ENCODE measurements around the gene SLTM.
"Not testable (repeated sequence)": the region's sequence is repeated elsewhere in the genome, so short reads cannot be mapped to it uniquely, and the experiment has no call there.

SLTM gene

DNA sequence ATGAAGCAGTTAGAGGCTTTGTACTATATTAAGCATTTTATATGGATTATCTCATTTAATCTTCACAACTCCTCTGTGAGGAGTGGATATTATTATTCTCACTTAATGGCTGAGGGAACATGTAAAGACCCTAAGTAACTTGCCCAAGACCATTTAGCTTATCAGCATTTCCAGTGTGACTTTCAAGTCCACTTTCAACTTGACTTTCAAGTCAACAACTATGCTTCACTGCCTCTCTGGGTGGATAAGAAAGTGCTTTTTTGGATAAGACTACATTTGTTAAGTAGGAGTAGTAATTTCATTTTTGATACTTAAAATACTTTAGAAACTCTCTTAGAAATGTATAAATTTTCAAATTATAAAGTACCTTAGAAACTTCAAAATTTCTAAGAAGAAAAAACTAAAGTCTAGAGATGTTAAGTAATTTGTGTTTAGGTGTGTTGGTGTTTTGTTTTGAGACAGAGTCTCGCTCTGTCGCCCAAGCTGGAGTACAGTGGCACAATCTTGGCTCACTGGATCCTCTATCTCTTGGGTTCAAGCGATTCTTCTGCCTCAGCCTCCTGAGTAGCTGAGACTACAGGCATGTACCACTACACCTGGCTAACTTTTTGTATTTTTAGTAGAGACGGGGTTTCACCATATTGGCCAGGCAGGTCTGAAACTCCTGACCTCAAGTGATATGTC is 90.6 kb downstream of the SLTM start:
- no peak overlapping the region for H3K4me3 ChIP-seq (ENCODE audit: low read length)
- TF ChIP-seq, protein P1, sequence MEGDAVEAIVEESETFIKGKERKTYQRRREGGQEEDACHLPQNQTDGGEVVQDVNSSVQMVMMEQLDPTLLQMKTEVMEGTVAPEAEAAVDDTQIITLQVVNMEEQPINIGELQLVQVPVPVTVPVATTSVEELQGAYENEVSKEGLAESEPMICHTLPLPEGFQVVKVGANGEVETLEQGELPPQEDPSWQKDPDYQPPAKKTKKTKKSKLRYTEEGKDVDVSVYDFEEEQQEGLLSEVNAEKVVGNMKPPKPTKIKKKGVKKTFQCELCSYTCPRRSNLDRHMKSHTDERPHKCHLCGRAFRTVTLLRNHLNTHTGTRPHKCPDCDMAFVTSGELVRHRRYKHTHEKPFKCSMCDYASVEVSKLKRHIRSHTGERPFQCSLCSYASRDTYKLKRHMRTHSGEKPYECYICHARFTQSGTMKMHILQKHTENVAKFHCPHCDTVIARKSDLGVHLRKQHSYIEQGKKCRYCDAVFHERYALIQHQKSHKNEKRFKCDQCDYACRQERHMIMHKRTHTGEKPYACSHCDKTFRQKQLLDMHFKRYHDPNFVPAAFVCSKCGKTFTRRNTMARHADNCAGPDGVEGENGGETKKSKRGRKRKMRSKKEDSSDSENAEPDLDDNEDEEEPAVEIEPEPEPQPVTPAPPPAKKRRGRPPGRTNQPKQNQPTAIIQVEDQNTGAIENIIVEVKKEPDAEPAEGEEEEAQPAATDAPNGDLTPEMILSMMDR (conservative IDR thresholded peaks at IDR 0.05; ENCODE audit: low read length): no peak
- DNase-seq (ENCODE audit: low read depth): no peak

DNA sequence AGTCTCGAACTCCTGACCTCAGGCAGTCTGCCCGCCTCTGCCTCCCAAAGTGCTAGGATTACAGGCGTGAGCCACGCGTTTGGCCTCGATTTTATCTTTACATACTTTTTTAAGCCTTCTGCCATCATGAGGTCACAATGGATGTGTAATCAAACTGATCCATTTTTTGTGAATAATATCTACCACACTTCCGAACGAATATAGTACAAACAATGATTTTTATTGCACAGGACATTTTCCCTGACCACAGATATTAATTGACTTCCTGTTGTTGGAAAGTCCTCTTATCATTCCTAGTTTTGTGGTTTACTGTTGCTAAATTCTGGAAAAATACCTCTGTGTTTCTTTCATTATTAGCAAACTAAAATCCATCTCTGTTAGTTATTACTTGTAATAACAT is 93.4 kb downstream of the SLTM start:
- DNase-seq (ENCODE audit: low read depth): peak; percentile 16
- TF ChIP-seq, protein P1 (conservative IDR thresholded peaks at IDR 0.05; ENCODE audit: low read length): no peak
- H3K4me3 ChIP-seq (ENCODE audit: low read length): no peak overlapping the region

DNA sequence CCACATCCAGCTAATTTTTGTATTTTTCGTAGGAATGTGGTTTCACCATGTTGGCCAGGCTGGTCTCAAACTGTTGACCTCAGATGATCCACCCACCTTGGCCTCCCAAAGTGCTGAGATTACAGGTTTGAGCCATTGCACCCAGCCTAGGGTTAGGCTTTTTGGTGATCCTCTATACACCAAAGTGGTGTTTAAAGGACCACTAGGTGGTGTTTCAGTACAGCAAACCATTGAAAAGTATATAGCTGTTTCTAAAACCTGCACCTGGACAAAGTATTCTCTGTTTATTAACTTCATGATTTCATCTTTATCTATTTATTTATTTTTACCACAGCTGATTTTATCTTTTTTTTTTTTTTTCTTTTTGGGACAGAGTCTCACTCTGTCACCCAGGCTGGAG is 94.0 kb downstream of the SLTM start:
- no peak overlapping the region for H3K4me3 ChIP-seq (ENCODE audit: low read length)
- peak; percentile 3 for DNase-seq (ENCODE audit: low read depth)
- TF ChIP-seq, protein P1 (conservative IDR thresholded peaks at IDR 0.05; ENCODE audit: low read length): peak; percentile 38

DNA sequence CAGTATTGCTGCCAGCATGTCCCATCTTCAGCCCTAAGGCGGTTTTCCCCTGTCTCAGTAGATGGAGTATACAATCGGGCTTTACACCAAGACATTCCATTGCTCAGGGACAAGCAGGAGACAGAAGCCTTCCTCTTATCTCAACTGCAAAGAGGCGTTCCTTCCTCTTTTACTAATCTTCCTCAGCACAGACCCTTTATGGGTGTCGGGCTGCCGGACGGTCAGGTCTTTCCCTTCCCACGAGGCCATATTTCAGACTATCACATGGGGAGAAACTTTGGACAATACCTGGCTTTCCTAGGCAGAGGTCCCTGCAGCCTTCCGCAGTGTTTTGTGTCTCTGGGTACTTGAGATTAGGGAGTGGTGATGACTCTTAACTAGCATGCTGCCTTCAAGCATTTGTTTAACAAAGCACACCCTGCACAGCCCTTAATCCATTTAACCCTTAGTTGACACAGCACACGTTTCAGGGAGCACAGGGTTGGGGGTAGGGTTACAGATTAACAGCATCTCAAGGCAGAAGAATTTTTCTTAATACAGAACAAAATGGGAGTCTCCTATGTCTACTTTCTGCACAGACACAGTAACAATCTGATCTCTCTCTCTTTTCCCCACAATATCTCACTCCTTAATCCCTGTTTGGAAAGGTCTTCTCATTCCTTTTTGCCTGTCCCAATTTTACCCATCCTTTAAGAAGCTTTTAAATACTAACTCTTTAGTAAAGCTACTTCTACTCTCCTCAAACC is 99.6 kb downstream of the SLTM start:
- H3K4me3 ChIP-seq (ENCODE audit: low read length); DNase-seq (ENCODE audit: low read depth): not testable (repeated sequence)

DNA sequence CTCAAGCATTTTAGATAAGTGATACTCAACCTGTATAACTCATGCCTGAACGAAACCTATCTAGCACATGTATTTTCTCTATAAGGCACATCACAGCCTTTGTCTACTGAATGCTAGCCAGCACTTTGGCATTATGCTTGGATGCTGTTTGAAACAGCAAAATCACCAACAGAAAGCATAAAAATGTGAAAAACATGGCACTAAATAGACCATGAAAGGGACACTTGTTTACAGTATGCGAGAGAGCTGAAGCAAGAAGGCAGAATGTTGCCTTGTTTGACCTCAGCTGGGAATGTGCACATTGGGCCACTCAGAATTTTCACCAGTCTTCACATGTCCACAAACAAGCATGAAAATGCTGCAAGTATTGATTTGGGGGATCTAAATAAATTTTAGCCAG is 102.9 kb downstream of the SLTM start:
- TF ChIP-seq, protein P1 (conservative IDR thresholded peaks at IDR 0.05; ENCODE audit: low read length): no peak
- no peak for DNase-seq (ENCODE audit: low read depth)
- H3K4me3 ChIP-seq (ENCODE audit: low read length): no peak overlapping the region

Data from AG10803 (cell line).